ENCODE results near the gene POLR2C. TPM values are rescaled to one million over a fixed set of nuclear protein-coding genes. Genes with fewer than 3 reads are reported as not detected.

The POLR2C gene
- total and polyA plus RNA-seq, 2 of the 13 experiments (the other 11 are each of a cell fraction or from before 2014, with no cell fraction given): 104 to 216 TPM

DNA sequence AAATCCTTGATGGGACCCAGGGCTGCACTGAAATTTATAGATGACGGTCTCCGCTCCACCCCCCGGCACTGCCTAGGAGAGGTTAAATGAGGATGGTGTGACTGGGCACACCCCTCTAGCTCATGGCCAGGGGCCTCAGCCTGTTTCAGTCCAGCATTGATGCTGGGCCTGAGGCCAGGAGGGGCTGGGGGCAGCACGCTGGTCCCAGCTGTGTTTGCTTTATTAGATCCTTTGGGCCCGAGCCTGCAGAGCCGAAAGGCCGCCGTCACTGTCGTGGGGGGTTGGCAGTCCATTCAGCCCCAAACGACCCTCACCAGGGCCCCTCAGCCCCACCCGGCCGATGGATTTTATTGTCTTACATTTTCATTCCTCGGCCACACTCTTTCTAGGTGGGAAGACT lies 34.6 kb downstream of the POLR2C start:
- H3K36me3 ChIP-seq (replicated peaks in 1 of 2; ENCODE audit: control insufficient read depth in 1 of 2, insufficient read depth in 2 of 2, low read length in 2 of 2): no peaks in the 10 kb centered on the region
- intact Hi-C loops (cut with micrococcal nuclease; ENCODE audit: unreplicated experiment): no loop called here
- TF ChIP-seq FOSL1 (CRISPR knock-in tag; IDR thresholded peaks at IDR 0.05; ENCODE audit: borderline replicate concordance) (no peak), NFRKB (IDR thresholded peaks at IDR 0.05) (no peak), TBX2 (CRISPR knock-in tag; IDR thresholded peaks at IDR 0.05; ENCODE audit: borderline replicate concordance) (no peak), KDM6A (CRISPR knock-in tag; IDR thresholded peaks at IDR 0.05; ENCODE audit: low read depth) (no peak), ZNF564 (CRISPR knock-in tag; IDR thresholded peaks at IDR 0.05) (no peak), ZNF451 (CRISPR knock-in tag; IDR thresholded peaks at IDR 0.05) (no peak), ZNF749 (CRISPR knock-in tag; IDR thresholded peaks at IDR 0.05; ENCODE audit: borderline replicate concordance) (no peak), ZNF44 (CRISPR knock-in tag; IDR thresholded peaks at IDR 0.05) (no peak), ZNF788 (CRISPR knock-in tag; IDR thresholded peaks at IDR 0.05; ENCODE audit: borderline replicate concordance) (no peak), SATB2 (CRISPR knock-in tag; IDR thresholded peaks at IDR 0.05) (no peak), HNRNPL (IDR thresholded peaks at IDR 0.05; ENCODE audit: low read depth, low read length) (no peak), YY1 (IDR thresholded peaks at IDR 0.05; ENCODE audit: insufficient read depth, insufficient replicate concordance, low read depth, low read length) (no peak), ZNF124 (CRISPR knock-in tag; IDR thresholded peaks at IDR 0.05) (no peak)
- TF ChIP-seq, protein P1, sequence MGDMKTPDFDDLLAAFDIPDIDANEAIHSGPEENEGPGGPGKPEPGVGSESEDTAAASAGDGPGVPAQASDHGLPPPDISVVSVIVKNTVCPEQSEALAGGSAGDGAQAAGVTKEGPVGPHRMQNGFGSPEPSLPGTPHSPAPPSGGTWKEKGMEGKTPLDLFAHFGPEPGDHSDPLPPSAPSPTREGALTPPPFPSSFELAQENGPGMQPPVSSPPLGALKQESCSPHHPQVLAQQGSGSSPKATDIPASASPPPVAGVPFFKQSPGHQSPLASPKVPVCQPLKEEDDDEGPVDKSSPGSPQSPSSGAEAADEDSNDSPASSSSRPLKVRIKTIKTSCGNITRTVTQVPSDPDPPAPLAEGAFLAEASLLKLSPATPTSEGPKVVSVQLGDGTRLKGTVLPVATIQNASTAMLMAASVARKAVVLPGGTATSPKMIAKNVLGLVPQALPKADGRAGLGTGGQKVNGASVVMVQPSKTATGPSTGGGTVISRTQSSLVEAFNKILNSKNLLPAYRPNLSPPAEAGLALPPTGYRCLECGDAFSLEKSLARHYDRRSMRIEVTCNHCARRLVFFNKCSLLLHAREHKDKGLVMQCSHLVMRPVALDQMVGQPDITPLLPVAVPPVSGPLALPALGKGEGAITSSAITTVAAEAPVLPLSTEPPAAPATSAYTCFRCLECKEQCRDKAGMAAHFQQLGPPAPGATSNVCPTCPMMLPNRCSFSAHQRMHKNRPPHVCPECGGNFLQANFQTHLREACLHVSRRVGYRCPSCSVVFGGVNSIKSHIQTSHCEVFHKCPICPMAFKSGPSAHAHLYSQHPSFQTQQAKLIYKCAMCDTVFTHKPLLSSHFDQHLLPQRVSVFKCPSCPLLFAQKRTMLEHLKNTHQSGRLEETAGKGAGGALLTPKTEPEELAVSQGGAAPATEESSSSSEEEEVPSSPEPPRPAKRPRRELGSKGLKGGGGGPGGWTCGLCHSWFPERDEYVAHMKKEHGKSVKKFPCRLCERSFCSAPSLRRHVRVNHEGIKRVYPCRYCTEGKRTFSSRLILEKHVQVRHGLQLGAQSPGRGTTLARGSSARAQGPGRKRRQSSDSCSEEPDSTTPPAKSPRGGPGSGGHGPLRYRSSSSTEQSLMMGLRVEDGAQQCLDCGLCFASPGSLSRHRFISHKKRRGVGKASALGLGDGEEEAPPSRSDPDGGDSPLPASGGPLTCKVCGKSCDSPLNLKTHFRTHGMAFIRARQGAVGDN (CRISPR knock-in tag; IDR thresholded peaks at IDR 0.05): no peak
- TF ChIP-seq, protein P2, sequence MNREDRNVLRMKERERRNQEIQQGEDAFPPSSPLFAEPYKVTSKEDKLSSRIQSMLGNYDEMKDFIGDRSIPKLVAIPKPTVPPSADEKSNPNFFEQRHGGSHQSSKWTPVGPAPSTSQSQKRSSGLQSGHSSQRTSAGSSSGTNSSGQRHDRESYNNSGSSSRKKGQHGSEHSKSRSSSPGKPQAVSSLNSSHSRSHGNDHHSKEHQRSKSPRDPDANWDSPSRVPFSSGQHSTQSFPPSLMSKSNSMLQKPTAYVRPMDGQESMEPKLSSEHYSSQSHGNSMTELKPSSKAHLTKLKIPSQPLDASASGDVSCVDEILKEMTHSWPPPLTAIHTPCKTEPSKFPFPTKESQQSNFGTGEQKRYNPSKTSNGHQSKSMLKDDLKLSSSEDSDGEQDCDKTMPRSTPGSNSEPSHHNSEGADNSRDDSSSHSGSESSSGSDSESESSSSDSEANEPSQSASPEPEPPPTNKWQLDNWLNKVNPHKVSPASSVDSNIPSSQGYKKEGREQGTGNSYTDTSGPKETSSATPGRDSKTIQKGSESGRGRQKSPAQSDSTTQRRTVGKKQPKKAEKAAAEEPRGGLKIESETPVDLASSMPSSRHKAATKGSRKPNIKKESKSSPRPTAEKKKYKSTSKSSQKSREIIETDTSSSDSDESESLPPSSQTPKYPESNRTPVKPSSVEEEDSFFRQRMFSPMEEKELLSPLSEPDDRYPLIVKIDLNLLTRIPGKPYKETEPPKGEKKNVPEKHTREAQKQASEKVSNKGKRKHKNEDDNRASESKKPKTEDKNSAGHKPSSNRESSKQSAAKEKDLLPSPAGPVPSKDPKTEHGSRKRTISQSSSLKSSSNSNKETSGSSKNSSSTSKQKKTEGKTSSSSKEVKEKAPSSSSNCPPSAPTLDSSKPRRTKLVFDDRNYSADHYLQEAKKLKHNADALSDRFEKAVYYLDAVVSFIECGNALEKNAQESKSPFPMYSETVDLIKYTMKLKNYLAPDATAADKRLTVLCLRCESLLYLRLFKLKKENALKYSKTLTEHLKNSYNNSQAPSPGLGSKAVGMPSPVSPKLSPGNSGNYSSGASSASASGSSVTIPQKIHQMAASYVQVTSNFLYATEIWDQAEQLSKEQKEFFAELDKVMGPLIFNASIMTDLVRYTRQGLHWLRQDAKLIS (CRISPR knock-in tag; IDR thresholded peaks at IDR 0.05): no peak
- TF ChIP-seq, protein P3, sequence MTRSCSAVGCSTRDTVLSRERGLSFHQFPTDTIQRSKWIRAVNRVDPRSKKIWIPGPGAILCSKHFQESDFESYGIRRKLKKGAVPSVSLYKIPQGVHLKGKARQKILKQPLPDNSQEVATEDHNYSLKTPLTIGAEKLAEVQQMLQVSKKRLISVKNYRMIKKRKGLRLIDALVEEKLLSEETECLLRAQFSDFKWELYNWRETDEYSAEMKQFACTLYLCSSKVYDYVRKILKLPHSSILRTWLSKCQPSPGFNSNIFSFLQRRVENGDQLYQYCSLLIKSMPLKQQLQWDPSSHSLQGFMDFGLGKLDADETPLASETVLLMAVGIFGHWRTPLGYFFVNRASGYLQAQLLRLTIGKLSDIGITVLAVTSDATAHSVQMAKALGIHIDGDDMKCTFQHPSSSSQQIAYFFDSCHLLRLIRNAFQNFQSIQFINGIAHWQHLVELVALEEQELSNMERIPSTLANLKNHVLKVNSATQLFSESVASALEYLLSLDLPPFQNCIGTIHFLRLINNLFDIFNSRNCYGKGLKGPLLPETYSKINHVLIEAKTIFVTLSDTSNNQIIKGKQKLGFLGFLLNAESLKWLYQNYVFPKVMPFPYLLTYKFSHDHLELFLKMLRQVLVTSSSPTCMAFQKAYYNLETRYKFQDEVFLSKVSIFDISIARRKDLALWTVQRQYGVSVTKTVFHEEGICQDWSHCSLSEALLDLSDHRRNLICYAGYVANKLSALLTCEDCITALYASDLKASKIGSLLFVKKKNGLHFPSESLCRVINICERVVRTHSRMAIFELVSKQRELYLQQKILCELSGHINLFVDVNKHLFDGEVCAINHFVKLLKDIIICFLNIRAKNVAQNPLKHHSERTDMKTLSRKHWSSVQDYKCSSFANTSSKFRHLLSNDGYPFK (CRISPR knock-in tag; IDR thresholded peaks at IDR 0.05; ENCODE audit: borderline replicate concordance): no peak

More for the DNA sequence above, 34.6 kb downstream of the POLR2C start:
- in situ Hi-C loops (cut with HindIII; ENCODE audit: extremely low pct_ligation_motif_present, low pct_unique_long_range_greater_than_20kb): no loop called here
- no TSS peak for BruUV-seq (replicated peaks)
- Histone ChIP-seq H3K4me2 (ENCODE audit: low read depth, low read length) (no peak overlapping the region), H3K9ac (ENCODE audit: insufficient read depth, low read depth, low read length) (no peak overlapping the region), H3K9me3 (ENCODE audit: low read length) (no peaks in the 10 kb centered on the region), H3K4me3 (replicated peaks in 1 of 3; ENCODE audit: insufficient read depth in 1 of 3, low read depth in 2 of 3, low read length in 3 of 3) (no peak overlapping the region), H3K79me2 (ENCODE audit: insufficient read depth, low read length) (no peaks in the 10 kb centered on the region), H4K20me1 (ENCODE audit: insufficient read depth, low read length) (no peaks in the 10 kb centered on the region), H2AFZ (ENCODE audit: low read length) (no peak overlapping the region), H3K4me1 (ENCODE audit: insufficient read depth, low read length) (peaks cover 27% of the 10 kb centered on the region), H3K27ac (ENCODE audit: extremely low read length, insufficient read depth, low read length) (no peak overlapping the region), H3K27me3 (ENCODE audit: control insufficient read depth in 1 of 2, insufficient read depth in 2 of 2, low read length in 2 of 2) (peaks cover 7 to 53% of the 10 kb centered on the region in 2 experiments; a peak in 4 of 5 replicates)
- no peak; the same call in 2 of the 3 replicates for ATAC-seq
- 33% methylated on average over 12 of the region's 13 CpGs for WGBS (ENCODE audit: low lambda C conversion rate)
- ChIA-PET CTCF (ENCODE audit: low intra/inter-chr PET ratio, low total read pairs) (no interaction called here), POLR2A (no interaction called here)
- DNase-seq (ENCODE audit: low spot score): no peak
- no peak for FAIRE-seq
